HG02852 (cell line): ENCODE data around the gene ANKIB1.
"Not testable (repeated sequence)": the region's sequence is repeated elsewhere in the genome, so short reads cannot be mapped to it uniquely, and the experiment has no call there.

Experiments
- ATAC-seq: cut with Tn5 transposase; IDR thresholded peaks from one replicate; pipeline ENCODE4 v1.9.1; 2021; ENCODE audit warnings: mild to moderate bottlenecking, moderate library complexity; ENCODE audit not compliant: unreplicated experiment

ANKIB1 gene

DNA sequence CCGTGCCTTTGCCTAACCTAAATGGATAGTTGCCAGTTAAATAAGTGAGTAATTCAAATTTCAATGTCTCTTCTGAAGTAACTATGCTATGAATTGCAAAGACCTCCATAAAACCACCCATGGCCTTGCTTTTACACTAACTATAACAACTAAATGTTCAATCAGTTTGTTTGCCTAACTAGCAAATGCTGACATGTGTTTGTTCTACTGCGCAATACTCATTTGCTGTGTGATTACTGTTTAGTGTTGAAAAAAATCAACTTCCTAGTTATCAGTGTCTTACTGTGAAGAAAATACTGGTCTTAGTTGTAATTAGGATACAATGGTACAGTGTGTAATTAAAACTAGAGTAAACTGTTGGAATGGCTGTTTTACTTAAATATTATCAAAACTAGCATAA lies 154.2 kb downstream of the ANKIB1 start:
- no peak for ATAC-seq

GRCh38 chr7:92402920-92403759 lies 157.4 kb downstream of the ANKIB1 start:
- no peak for ATAC-seq

- no peak for ATAC-seq
These were observed 157.9 kb downstream of the ANKIB1 start for GRCh38 chr7:92403760-92404074.

DNA sequence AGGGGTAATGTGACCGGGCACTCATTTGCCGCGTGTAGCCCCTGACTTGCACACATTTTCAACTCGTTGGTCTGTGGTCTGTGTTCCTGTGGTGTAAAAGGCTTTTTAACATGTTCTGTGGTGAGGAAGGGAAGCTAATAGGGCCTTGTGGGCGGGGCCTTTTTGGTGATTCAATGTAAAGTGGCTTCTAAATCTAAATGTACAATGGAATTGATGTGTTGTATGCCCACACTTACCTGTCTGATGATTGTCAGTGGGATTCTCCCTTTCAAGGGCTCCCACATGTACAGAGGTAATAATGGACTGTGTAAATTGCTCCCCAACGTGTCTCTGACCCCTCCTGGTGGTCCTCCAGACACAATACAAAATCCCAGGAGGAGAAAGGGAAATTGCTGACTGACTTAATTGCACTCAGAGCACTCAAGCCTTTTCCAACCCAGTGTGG lies 158.4 kb downstream of the ANKIB1 start:
- ATAC-seq = no peak

DNA sequence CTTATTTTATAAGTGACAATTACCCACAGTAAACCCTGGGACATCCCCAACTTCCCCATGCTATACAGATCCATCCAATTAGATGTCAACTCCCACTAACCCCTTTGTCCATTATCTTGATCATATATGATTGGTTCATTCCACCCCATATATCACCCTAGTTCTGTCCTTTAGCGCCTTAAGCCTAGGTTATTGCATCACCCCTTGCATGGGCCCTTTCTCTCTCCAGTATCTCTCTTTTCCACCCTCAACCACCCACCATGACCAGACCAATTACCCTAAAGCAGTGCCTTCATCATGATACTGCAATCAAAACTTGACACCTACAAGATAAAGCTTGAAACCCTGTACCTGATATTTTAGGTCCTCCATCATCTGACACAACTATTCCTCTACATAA lies 163.6 kb downstream of the ANKIB1 start:
- no peak for ATAC-seq

- not testable (repeated sequence) for ATAC-seq
These were observed 164.4 kb downstream of the ANKIB1 start for GRCh38 chr7:92410162-92410561.

- no peak for ATAC-seq
These were observed 167.0 kb downstream of the ANKIB1 start for GRCh38 chr7:92412745-92413144.

- ATAC-seq = no peak
These were observed 167.8 kb downstream of the ANKIB1 start for GRCh38 chr7:92413550-92413949.

- ATAC-seq = no peak
These were observed 169.5 kb downstream of the ANKIB1 start for GRCh38 chr7:92415225-92415624.

DNA sequence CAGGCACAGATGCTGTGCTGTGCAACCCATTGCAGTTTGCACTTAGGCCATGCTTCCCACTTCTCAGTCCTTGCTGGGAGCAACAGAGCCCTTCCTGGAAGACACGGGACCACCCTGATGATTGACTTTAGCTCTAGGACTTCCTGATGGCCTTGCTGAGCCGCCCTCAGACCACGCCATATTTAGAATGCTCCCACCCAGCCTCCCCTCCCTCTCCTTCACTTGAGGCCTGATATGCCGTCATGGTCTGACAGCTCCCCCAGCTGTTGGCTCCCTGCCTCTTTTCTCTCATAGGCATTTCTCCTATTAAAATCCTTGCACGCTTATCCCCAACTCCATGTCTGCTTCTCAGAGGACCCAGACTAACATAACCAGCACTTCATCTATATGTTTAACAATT lies 172.1 kb downstream of the ANKIB1 start:
- no peak for ATAC-seq

- ATAC-seq = no peak
These were observed 176.1 kb downstream of the ANKIB1 start for GRCh38 chr7:92421676-92422435.

DNA sequence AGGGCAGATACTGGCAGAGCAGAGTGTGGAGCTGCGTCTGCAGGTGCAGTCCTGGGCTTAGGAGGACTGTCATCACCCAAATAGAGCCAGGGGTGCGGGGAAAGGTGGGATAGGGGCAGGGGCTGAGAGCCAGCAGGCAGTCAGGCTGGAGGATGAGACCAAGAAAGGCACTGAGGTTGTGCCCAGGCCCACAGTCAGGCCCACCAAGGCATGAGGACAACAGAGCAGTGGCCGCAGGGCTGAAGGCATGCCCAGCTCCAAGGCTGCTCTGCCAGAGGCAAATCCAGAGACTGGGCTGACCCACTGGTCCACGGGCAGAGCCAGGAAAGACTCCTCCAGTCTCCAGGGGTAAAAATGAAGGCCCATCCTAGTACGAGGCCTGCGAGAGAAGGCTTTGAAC lies 177.2 kb downstream of the ANKIB1 start:
- no peak for ATAC-seq

- ATAC-seq = no peak
These were observed 177.9 kb downstream of the ANKIB1 start for GRCh38 chr7:92423710-92424131.

DNA sequence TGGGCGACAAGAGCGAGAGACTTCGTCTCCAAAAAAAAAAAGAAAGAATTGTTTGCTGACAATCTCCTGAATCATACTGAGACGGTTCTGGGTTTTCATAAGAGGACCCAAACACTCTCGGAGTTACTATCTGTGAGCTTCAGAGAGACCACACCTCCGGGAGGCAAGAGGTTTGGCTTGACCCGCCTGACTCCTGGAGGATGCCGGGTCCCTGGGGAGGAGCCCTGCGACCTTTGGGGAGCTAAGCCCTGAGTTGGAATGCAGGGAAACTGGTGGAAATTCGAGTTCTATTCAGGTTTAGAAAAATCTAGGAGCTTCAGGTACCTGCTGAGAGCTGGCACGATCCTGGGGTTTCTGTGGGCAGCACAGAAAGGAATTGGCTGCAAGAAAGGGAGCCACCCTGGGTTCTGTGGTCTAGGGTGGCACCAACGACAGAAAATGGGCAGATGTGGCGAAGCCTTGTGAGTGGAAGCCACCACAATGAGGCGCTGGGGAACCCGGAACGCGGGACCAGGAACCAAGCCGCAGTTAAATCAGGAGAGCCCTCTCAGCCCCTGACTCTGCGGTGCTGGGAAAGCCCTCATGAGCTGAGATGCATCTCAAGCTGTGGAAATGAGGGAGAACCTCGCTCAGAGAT lies 179.7 kb downstream of the ANKIB1 start:
- ATAC-seq = no peak

DNA sequence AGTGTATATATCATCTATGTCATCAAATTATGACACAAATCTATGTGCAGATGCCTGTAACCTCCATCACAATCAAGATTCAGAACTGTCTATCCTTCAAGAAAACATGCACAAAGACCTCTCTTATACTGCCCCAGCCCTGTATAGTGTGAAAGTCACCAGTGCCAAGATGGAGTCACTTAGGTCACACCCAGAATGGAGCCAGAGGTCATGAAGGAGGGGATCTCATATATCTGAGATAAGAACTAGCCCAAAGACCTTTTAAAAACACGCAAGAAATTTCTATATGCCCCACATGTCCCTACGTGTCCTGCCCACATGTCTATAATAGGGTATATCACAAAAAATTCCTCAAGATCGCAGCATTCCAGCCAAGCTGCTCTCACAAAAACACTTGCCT lies 181.4 kb downstream of the ANKIB1 start:
- ATAC-seq = no peak

- ATAC-seq = no peak
These were observed 186.6 kb downstream of the ANKIB1 start for GRCh38 chr7:92432299-92432946.

- no peak for ATAC-seq
These were observed 187.2 kb downstream of the ANKIB1 start for GRCh38 chr7:92433019-92433418.

- no peak for ATAC-seq
These were observed 189.8 kb downstream of the ANKIB1 start for GRCh38 chr7:92435542-92435941.

GRCh38 chr7:92436612-92437445 lies 191.1 kb downstream of the ANKIB1 start:
- no peak for ATAC-seq

DNA sequence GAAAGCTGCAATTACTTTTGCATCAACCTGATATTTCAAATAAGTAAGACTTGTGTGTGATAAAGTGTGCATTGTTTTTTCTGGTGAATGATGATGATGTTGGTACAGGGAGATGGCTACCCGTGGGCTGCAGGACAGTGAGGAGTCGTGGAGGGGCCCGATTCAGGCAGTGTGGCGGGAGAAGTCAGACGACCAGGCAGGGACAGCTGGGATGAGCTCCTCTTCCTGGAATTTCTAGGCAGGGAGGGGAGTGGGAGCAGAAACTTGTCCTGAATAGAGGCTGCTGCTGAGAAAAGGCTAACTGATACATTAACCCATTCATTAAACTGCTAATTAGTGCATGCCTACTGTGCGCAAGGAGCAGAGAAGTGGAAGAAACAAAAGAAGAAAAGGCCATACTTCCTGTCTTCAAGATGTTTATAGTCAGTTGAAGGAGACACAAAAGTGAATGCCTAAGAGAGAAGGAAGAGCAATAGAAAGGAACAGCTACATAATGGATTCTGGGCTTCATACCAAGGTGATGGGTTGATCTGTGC lies 192.2 kb downstream of the ANKIB1 start:
- no peak for ATAC-seq
